HFFc6 (cell line): ENCODE measurements around the gene SUDS3. TPM values are rescaled to one million over a fixed set of nuclear protein-coding genes. Genes with fewer than 3 reads are reported as not detected.

Source experiments
- DNase-seq: peaks from one replicate; pipeline ENCODE4 v3.0.0-alpha.2; 2018
- H3K27ac Mint-ChIP-seq: 2 replicates; pipeline ENCODE4 v1.8.0; 2020; ENCODE audit warnings: mild to moderate bottlenecking, mixed read lengths
- H3K27me3 Mint-ChIP-seq: 2 replicates; pipeline ENCODE4 v1.8.0; 2021; ENCODE audit warnings: mild to moderate bottlenecking, moderate library complexity, mixed read lengths; ENCODE audit not compliant: insufficient read depth
- H3K36me3 Mint-ChIP-seq: 2 replicates; pipeline ENCODE4 v1.8.0; 2021; ENCODE audit warnings: low read depth, mixed read lengths
- H3K4me1 Mint-ChIP-seq: 2 replicates; pipeline ENCODE4 v1.8.0; 2020; ENCODE audit warnings: low read depth, mixed read lengths
- H3K4me3 Mint-ChIP-seq: 2 replicates; pipeline ENCODE4 v1.8.0; 2020; ENCODE audit warnings: mild to moderate bottlenecking, moderate library complexity, mixed read lengths
- H3K9me3 Mint-ChIP-seq: 2 replicates; pipeline ENCODE4 v1.8.0; 2020; ENCODE audit warnings: mild to moderate bottlenecking, mixed read lengths
- total RNA-seq, 6 experiments: library from RNA; stranded (reverse); fragmentation: NEBNext Ultra II Directional; extraction: Animal tissue kit (Norgen Biotek cat#: 25700); gene quantifications; 2 replicates in 1 of 6; 3 replicates in 5 of 6; pipeline ENCODE4 v1.2.3, GENCODE V29; 2021
- TF ChIP-seq, protein P1 (sequence below): fragments of 200-600 bp; sonication (generic); IDR thresholded peaks from 2 replicates; pipeline ENCODE4 v1.5.0; 2021; ENCODE audit warnings: antibody characterized with exemption, mild to moderate bottlenecking

Gene SUDS3
- total RNA-seq, 6 experiments from 2014 or later, result 20.5 to 23.4 (median 22.8) TPM

DNA sequence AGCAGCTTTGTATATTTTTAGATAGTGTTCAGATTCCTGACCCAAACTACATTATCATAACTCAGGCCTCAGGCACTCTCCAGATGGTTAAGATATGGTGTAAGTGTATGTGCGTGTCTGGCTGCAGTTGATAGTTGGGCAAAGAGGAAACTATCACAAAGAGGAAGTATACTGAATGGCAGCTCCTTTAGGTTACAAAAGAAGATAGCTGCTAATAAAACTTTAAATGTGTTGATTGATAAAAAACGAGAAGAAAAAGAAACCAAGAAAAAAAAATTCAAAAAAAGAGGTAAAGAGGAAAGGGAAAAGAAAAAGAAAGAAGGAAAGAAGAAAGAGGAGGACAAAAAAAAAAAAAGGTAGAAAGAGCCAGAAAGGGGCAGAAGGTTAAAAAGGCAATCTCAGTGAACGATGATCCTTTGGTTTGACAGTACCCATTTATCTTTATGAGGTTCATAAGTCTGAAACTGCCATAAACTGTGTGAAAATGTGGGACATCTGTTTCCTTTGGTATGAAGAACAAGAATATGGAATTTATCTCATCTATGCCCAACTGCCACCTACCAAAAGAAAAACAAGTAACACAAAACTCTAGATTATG lies 45.8 kb upstream of the SUDS3 start:
- Mint-ChIP-seq H3K36me3 (peaks cover 22% of the 10 kb centered on the region; the same call in 1 of the 2 replicates), H3K9me3 (no peaks in the 10 kb centered on the region), H3K27me3 (peaks cover 2% of the 10 kb centered on the region; the same call in 1 of the 2 replicates), H3K4me1 (peaks cover 66% of the 10 kb centered on the region), H3K4me3 (peak overlapping the region; percentile 74), H3K27ac (peak overlapping the region; percentile 91)
- TF ChIP-seq, protein P1, sequence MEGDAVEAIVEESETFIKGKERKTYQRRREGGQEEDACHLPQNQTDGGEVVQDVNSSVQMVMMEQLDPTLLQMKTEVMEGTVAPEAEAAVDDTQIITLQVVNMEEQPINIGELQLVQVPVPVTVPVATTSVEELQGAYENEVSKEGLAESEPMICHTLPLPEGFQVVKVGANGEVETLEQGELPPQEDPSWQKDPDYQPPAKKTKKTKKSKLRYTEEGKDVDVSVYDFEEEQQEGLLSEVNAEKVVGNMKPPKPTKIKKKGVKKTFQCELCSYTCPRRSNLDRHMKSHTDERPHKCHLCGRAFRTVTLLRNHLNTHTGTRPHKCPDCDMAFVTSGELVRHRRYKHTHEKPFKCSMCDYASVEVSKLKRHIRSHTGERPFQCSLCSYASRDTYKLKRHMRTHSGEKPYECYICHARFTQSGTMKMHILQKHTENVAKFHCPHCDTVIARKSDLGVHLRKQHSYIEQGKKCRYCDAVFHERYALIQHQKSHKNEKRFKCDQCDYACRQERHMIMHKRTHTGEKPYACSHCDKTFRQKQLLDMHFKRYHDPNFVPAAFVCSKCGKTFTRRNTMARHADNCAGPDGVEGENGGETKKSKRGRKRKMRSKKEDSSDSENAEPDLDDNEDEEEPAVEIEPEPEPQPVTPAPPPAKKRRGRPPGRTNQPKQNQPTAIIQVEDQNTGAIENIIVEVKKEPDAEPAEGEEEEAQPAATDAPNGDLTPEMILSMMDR, result no peak
- peak; percentile 76 for DNase-seq

DNA sequence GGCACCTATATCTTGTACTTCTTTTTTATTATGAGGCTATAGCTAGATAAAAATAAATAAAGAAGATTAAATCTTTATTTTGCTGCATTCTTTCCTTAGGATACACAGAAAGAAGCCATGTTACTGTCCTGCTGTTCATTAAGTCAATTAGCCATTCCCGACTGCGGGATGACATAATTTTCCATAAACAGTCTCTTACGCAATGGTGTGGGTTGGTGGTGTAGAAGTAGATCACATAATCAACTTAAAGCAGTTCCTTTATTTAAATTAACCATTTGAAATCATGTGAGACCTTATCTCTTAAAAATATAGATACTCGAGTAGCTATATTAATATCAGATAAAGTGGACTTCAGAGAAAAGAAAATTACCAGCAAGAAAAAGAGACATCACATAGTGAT lies 43.8 kb upstream of the SUDS3 start:
- H3K27ac Mint-ChIP-seq, result no peak overlapping the region
- DNase-seq, result no peak
- H3K4me1 Mint-ChIP-seq, result peaks cover 73% of the 10 kb centered on the region
- H3K9me3 Mint-ChIP-seq, result no peaks in the 10 kb centered on the region
- TF ChIP-seq, protein P1, result no peak
- H3K4me3 Mint-ChIP-seq, result no peak overlapping the region
- peaks cover 2% of the 10 kb centered on the region; the same call in 1 of the 2 replicates for H3K27me3 Mint-ChIP-seq
- H3K36me3 Mint-ChIP-seq, result peaks cover 17% of the 10 kb centered on the region; the same call in 1 of the 2 replicates

DNA sequence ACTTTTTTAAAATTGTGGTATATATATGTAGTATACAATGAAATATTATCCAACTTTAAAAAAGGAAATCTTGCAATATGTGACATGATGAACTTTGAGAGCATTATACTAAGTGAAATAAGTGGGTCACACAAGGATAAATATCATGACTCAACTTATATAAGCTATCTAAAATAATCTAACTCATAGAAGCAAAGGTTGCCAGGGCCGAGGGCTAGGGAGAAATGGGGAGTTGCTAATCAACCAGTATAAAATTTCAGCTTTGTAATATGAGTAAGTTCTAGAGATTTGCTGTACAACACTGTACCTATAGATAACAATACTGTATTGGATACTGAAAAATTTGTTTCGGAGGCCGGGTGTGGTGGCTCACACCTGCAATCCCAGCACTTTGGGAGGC lies 42.1 kb upstream of the SUDS3 start:
- Mint-ChIP-seq H3K27ac (no peak overlapping the region), H3K36me3 (peaks cover 10% of the 10 kb centered on the region), H3K27me3 (peaks cover 2% of the 10 kb centered on the region; the same call in 1 of the 2 replicates), H3K4me1 (peaks cover 73% of the 10 kb centered on the region), H3K9me3 (no peaks in the 10 kb centered on the region), H3K4me3 (no peak overlapping the region)
- DNase-seq, result no peak
- TF ChIP-seq, protein P1, result no peak

DNA sequence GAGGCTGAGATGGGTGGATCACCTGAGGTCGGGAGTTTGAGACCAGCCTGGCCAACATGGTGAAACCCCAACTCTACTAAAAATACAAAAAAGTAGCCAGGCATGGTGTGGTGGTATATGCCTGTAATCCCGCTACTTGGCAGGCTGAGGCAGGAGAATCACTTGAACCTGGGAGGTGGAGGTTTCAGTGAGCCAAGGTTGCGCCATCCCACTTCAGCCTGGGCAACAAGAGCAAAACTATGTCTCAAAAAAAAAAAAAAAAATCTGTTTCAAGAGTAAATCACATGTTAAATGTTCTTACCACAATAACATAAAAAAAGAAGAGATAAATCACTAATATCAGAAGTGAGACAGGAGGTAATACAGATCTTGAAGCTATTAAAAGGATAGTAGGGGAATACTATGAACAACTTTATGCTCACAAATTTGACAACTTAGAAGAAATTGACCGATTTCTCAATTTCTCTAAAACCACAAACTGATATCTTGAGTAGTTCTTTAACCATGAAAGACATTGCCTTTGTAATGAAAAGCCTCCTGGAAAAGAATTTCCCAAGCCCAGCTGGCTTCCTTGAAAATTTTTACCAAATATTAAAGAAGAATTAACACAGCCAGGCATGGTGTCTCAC lies 41.3 kb upstream of the SUDS3 start:
- H3K4me1 Mint-ChIP-seq, result peaks cover 71% of the 10 kb centered on the region
- peaks cover 14% of the 10 kb centered on the region for H3K36me3 Mint-ChIP-seq
- H3K4me3 Mint-ChIP-seq, result no peak overlapping the region
- TF ChIP-seq, protein P1, result no peak
- H3K9me3 Mint-ChIP-seq, result no peaks in the 10 kb centered on the region
- peaks cover 2% of the 10 kb centered on the region; the same call in 1 of the 2 replicates for H3K27me3 Mint-ChIP-seq
- DNase-seq, result no peak
- no peak overlapping the region for H3K27ac Mint-ChIP-seq

DNA sequence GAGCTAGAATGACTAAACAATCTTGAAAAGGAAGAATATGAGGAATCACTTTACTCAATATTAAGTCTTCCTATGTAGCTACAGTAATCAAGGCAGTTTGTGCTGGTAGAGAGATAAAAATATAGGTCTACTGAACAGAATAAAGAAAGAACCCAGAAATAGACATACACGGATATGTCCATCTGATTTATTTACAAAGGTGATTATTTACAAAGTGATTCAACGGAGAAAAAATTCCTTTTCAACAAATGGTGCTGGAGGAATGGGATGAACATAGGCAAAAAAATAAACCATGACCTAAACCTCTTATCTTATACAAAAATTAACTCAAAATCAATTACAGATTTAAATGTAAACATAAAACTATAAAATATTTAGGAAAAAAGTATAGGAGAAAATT lies 40.2 kb upstream of the SUDS3 start:
- no peak for DNase-seq
- TF ChIP-seq, protein P1, result no peak
- H3K27me3 Mint-ChIP-seq, result peaks cover 2% of the 10 kb centered on the region; the same call in 1 of the 2 replicates
- H3K36me3 Mint-ChIP-seq, result peaks cover 14% of the 10 kb centered on the region
- peak overlapping the region; percentile 54 for H3K27ac Mint-ChIP-seq
- H3K9me3 Mint-ChIP-seq, result no peaks in the 10 kb centered on the region
- peaks cover 63% of the 10 kb centered on the region for H3K4me1 Mint-ChIP-seq
- no peak overlapping the region; the same call in 1 of the 2 replicates for H3K4me3 Mint-ChIP-seq
